ENCODE results near the gene GIMAP1. TPM values are rescaled to one million over a fixed set of nuclear protein-coding genes. Genes with fewer than 3 reads are reported as not detected.

The GIMAP1 gene
- total RNA-seq (2021; ENCODE audit: unreplicated experiment) (0.10 TPM), Bru-seq, nascent RNA (not detected), BruChase-seq, experiment 1, labeled RNA remaining after a 6-hour chase (not detected), BruChase-seq, experiment 2, labeled RNA remaining after a 2-hour chase (percentile 7 among the genes with signal in this experiment)
- not detected in 2 replicates for polyA plus RNA-seq (2012)
- long read RNA-seq = 0 reads

- no peak within 1 kb of the TSS for H3K9ac ChIP-seq (ENCODE audit: low read length)
- no peak within 1 kb of the TSS for H3K4me2 ChIP-seq (ENCODE audit: low read length)
- no peaks in the 10 kb centered on the region for H3K36me3 ChIP-seq (ENCODE audit: control insufficient read depth in 1 of 2, insufficient read depth in 2 of 2, low read length in 2 of 2)
- H3K4me1 ChIP-seq (ENCODE audit: control insufficient read depth in 1 of 2, insufficient read depth in 2 of 2, low read length in 2 of 2) = no peaks in the 10 kb centered on the region
- intact Hi-C loops (cut with micrococcal nuclease) = no loop called here
- no peaks in the 10 kb centered on the region for H4K20me1 ChIP-seq (ENCODE audit: insufficient read depth)
- H3K4me3 ChIP-seq (replicated peaks in 1 of 2; ENCODE audit: low read depth in 1 of 2, low read length in 2 of 2) = no peak within 1 kb of the TSS
- TF ChIP-seq SIN3A (IDR thresholded peaks at IDR 0.05; ENCODE audit: low read depth) (no peak), FOSL1 (IDR thresholded peaks at IDR 0.05; ENCODE audit: low read depth) (no peak), JUND (IDR thresholded peaks at IDR 0.05) (no peak), CTCF (IDR thresholded peaks at IDR 0.05 in 2 of 3, conservative IDR thresholded peaks at IDR 0.05 in 1 of 3; ENCODE audit: borderline replicate concordance in 1 of 3, insufficient read depth in 1 of 3, low read depth in 2 of 3, low read length in 2 of 3) (no peak), SRF (IDR thresholded peaks at IDR 0.05; ENCODE audit: low read depth) (no peak), ZFX (IDR thresholded peaks at IDR 0.05) (no peak), EGR1 (IDR thresholded peaks at IDR 0.05; ENCODE audit: low read depth) (no peak), MAX (IDR thresholded peaks at IDR 0.05) (no peak), EZH2phosphoT487 (IDR thresholded peaks at IDR 0.05; ENCODE audit: borderline replicate concordance) (no peak), POLR2AphosphoS5 (IDR thresholded peaks at IDR 0.05; ENCODE audit: low read depth, low read length) (no peak), ZBTB33 (IDR thresholded peaks at IDR 0.05; ENCODE audit: extremely low read depth, insufficient replicate concordance, low read length) (no peak)
- CTCF ChIA-PET = interaction anchor here (0.6 kb wide), 1 partner anchor 27 kb away, joined by 4 read pairs; no protein-coding TSS in a partner anchor
- H3K79me2 ChIP-seq (ENCODE audit: insufficient read depth, low read length) = no peaks in the 10 kb centered on the region
- H3K27ac ChIP-seq (ENCODE audit: low read depth, low read length) = no peak within 1 kb of the TSS
- BruUV-seq (replicated peaks) = no TSS peak
- H2AFZ ChIP-seq (ENCODE audit: low read depth, low read length, poor library complexity, severe bottlenecking) = no peak within 1 kb of the TSS
- ATAC-seq (no peak), DNase-seq (ENCODE audit: low read depth, low spot score) (no peak)
- H3K9me3 ChIP-seq (ENCODE audit: control insufficient read depth in 1 of 2, insufficient read depth in 1 of 2, low read depth in 1 of 2, low read length in 2 of 2) = no peaks in the 10 kb centered on the region
- RAD21 ChIA-PET (ENCODE audit: low non-redundant PET in 1 of 2, low total read pairs in 2 of 2, uncharacterized antibody in 2 of 2, unreplicated experiment in 2 of 2) = no interaction called here
- no peaks in the 10 kb centered on the region for H3K9me2 ChIP-seq (ENCODE audit: insufficient read depth)
- peaks cover 25% of the 10 kb centered on the region for H3K27me3 ChIP-seq (ENCODE audit: insufficient read depth, low read length)
- POLR2A ChIA-PET = no interaction called here
Measured at GRCh38 chr7:150716368-150716767, at the start of gene GIMAP1. TSS of gene GIMAP1 (plus strand) at chr7:150716613. CDS start at chr7:150719048, 2,435 bp downstream.

Data from HCT116 (cell line).